Caco-2 (cell line): ENCODE data around the gene RASSF4. TPM values are rescaled to one million over a fixed set of nuclear protein-coding genes. Genes with fewer than 3 reads are reported as not detected.

Source experiments
- BruUV-seq: library from RNA; stranded (reverse); fragments of 400-500 nt; replicated peaks from 2 replicates; lab custom pipeline; 2021; lab: Mats Ljungman, UMichigan
- CTCF ChIA-PET: fragments of 300-600 bp; sonication (Branson Sonifier 250); formaldehyde crosslinking; loops from one replicate; lab custom pipeline; 2022; ENCODE audit warnings: antibody characterized with exemption; lab: Charles Lee
- POLR2A ChIA-PET: fragments of 300-600 bp; sonication (Branson Sonifier 250); formaldehyde crosslinking; loops from one replicate; lab custom pipeline; 2022; ENCODE audit warnings: antibody characterized with exemption; lab: Charles Lee
- DNase-seq, 2 experiments: peaks; one replicate each; pipeline versions ENCODE4 v3.0.0 to v3.0.0-alpha.2; 2020 to 2022
- H3K27me3 ChIP-seq: replicated peaks from 2 replicates; pipeline ENCODE4 v1.6.0; 2011; ENCODE audit warnings: low read length; ENCODE audit not compliant: control insufficient read depth, insufficient read depth
- H3K36me3 ChIP-seq: 2 replicates; pipeline ENCODE4 v1.5.1; 2011; ENCODE audit warnings: low read length; ENCODE audit not compliant: control insufficient read depth, insufficient read depth
- H3K4me1 ChIP-seq: fragments of 250-450 bp; sonication (Bioruptor Pico); 2 replicates; pipeline ENCODE4 v1.5.1; 2020; ENCODE audit warnings: mild to moderate bottlenecking
- H3K4me3 ChIP-seq: 2 replicates; pipeline ENCODE4 v1.5.1; 2011; ENCODE audit warnings: low read depth, mild to moderate bottlenecking, control low read depth, low read length
- H3K9me3 ChIP-seq: fragments of 250-450 bp; sonication (Bioruptor Pico); 2 replicates; pipeline ENCODE4 v1.5.1; 2020; ENCODE audit warnings: mild to moderate bottlenecking, moderate library complexity
- H3K27ac Mint-ChIP-seq: one replicate; pipeline ENCODE4 v1.8.0; 2022; ENCODE audit warnings: mixed read lengths; ENCODE audit not compliant: unreplicated experiment
- H3K27me3 Mint-ChIP-seq: one replicate; pipeline ENCODE4 v1.8.0; 2022; ENCODE audit warnings: mixed read lengths; ENCODE audit not compliant: insufficient read depth, unreplicated experiment
- H3K36me3 Mint-ChIP-seq: one replicate; pipeline ENCODE4 v1.8.0; 2022; ENCODE audit warnings: mild to moderate bottlenecking, mixed read lengths; ENCODE audit not compliant: insufficient read depth, unreplicated experiment
- H3K4me1 Mint-ChIP-seq: one replicate; pipeline ENCODE4 v1.8.0; 2022; ENCODE audit warnings: low read depth, mixed read lengths; ENCODE audit not compliant: unreplicated experiment
- H3K4me3 Mint-ChIP-seq: one replicate; pipeline ENCODE4 v1.8.0; 2022; ENCODE audit warnings: mild to moderate bottlenecking, moderate library complexity, mixed read lengths; ENCODE audit not compliant: unreplicated experiment
- H3K9me3 Mint-ChIP-seq: one replicate; pipeline ENCODE4 v1.8.0; 2022; ENCODE audit warnings: mixed read lengths; ENCODE audit not compliant: unreplicated experiment
- CTCF ChIP-seq, 2 experiments: fragments of 200-600 bp in 1 of 2; IDR thresholded peaks; 1 replicate in 1 of 2; 2 replicates in 1 of 2; pipeline versions ENCODE4 v1.5.1 to v1.8.0; 2011 to 2022; ENCODE audit warnings: antibody characterized with exemption in 1 of 2, control low read depth in 1 of 2, inconsistent platforms in 1 of 2, low read depth in 1 of 2, low read length in 1 of 2, mild to moderate bottlenecking in 1 of 2, moderate library complexity in 1 of 2; ENCODE audit not compliant: insufficient read depth in 1 of 2, severe bottlenecking in 1 of 2, unreplicated experiment in 1 of 2
- intact Hi-C: fragments of 100-400 bp; cut with micrococcal nuclease; formaldehyde crosslinking; loops from one replicate; pipeline ENCODE4 v1.10.0; 2022; ENCODE audit not compliant: unreplicated experiment
- total RNA-seq: library from RNA; stranded (reverse); gene quantifications from 2 replicates; pipeline ENCODE4 v1.2.3, GENCODE V29; 2022

The RASSF4 gene
- total RNA-seq, 1 experiment from 2014 or later: 55.6 TPM

GRCh38 chr10:45015590-45015989 is 56.0 kb downstream of the RASSF4 start:
- H3K36me3 Mint-ChIP-seq: no peaks in the 10 kb centered on the region

GRCh38 chr10:45023426-45023825 is 63.8 kb downstream of the RASSF4 start:
- peaks cover 2% of the 10 kb centered on the region for H3K27me3 Mint-ChIP-seq
- TF ChIP-seq CTCF (IDR thresholded peaks at IDR 0.05; ENCODE audit: insufficient read depth in 1 of 2, low read depth in 1 of 2, low read length in 1 of 2, severe bottlenecking in 1 of 2, unreplicated experiment in 1 of 2): no peak
- H3K4me3 ChIP-seq: no peak overlapping the region
- ChIA-PET POLR2A (no interaction called here), CTCF (no interaction called here)
- DNase-seq: no peak
- H3K9me3 Mint-ChIP-seq: no peaks in the 10 kb centered on the region
- intact Hi-C loops: no loop called here
- BruUV-seq: no TSS peak
- no peaks in the 10 kb centered on the region for H3K4me1 Mint-ChIP-seq
- no peak overlapping the region for H3K4me3 Mint-ChIP-seq
- H3K36me3 ChIP-seq: no peaks in the 10 kb centered on the region
- no peaks in the 10 kb centered on the region for H3K27me3 ChIP-seq
- H3K27ac Mint-ChIP-seq: no peak overlapping the region
- H3K9me3 ChIP-seq: no peaks in the 10 kb centered on the region
- no peaks in the 10 kb centered on the region for H3K36me3 Mint-ChIP-seq
- no peaks in the 10 kb centered on the region for H3K4me1 ChIP-seq

More at GRCh38 chr10:45015590-45015989, 56.0 kb downstream of the RASSF4 start:
- no peaks in the 10 kb centered on the region for H3K36me3 ChIP-seq
- no peak for DNase-seq
- peaks cover 22% of the 10 kb centered on the region for H3K4me1 ChIP-seq
- Mint-ChIP-seq H3K4me3 (peak overlapping the region; percentile 6), H3K9me3 (no peaks in the 10 kb centered on the region), H3K27me3 (no peaks in the 10 kb centered on the region), H3K27ac (no peak overlapping the region), H3K4me1 (peaks cover 26% of the 10 kb centered on the region)
- ChIA-PET POLR2A (no interaction called here), CTCF (no interaction called here)
- H3K9me3 ChIP-seq: no peaks in the 10 kb centered on the region
- H3K27me3 ChIP-seq: no peaks in the 10 kb centered on the region
- no peak for TF ChIP-seq CTCF (IDR thresholded peaks at IDR 0.05; ENCODE audit: insufficient read depth in 1 of 2, low read depth in 1 of 2, low read length in 1 of 2, severe bottlenecking in 1 of 2, unreplicated experiment in 1 of 2)
- no peak overlapping the region for H3K4me3 ChIP-seq
- intact Hi-C loops: no loop called here
- BruUV-seq: no TSS peak

- DNase-seq: no peak
- POLR2A ChIA-PET: no interaction called here
- H3K36me3 ChIP-seq: no peaks in the 10 kb centered on the region
- CTCF ChIA-PET: no interaction called here
- peaks cover 4% of the 10 kb centered on the region for H3K27me3 Mint-ChIP-seq
- no peaks in the 10 kb centered on the region for H3K36me3 Mint-ChIP-seq
- H3K9me3 ChIP-seq: no peaks in the 10 kb centered on the region; the same call in 1 of the 2 replicates
- no peaks in the 10 kb centered on the region for H3K4me1 Mint-ChIP-seq
- H3K4me3 ChIP-seq: no peak overlapping the region
- intact Hi-C loops: no loop called here
- no peaks in the 10 kb centered on the region for H3K27me3 ChIP-seq
- H3K9me3 Mint-ChIP-seq: peaks cover 32% of the 10 kb centered on the region
- no peak overlapping the region for H3K4me3 Mint-ChIP-seq
- H3K27ac Mint-ChIP-seq: no peak overlapping the region
- TF ChIP-seq CTCF (IDR thresholded peaks at IDR 0.05; ENCODE audit: insufficient read depth in 1 of 2, low read depth in 1 of 2, low read length in 1 of 2, severe bottlenecking in 1 of 2, unreplicated experiment in 1 of 2): no peak
- no peaks in the 10 kb centered on the region for H3K4me1 ChIP-seq
- BruUV-seq: no TSS peak
Observed at GRCh38 chr10:45034301-45034700, 74.7 kb downstream of the RASSF4 start.
